Right lobe of liver (tissue), 4 donors: Measurements from ENCODE around the gene MT1A.
A peak's percentile ranks its signal among the peaks of the same experiment; 100 is the strongest.

Experiments used
- CTCF ChIP-seq, 4 donors: fragments of 200-600 bp in 3 of 4; fragments of 450-650 bp in 1 of 4; IDR thresholded peaks; one replicate each; pipeline versions ENCODE4 v1.5.1 to v1.8.0; 2016 to 2022; ENCODE audit warnings: antibody characterized with exemption in 4 of 4, mild to moderate bottlenecking in 2 of 4
- POLR2A ChIP-seq: fragments of 450-650 bp; IDR thresholded peaks from one replicate; pipeline ENCODE4 v1.6.1; 2017; ENCODE audit warnings: antibody characterized with exemption, mild to moderate bottlenecking
- donor health status: DM: no; HTN: no; CAD: no.
- donor health status: DM: no; HTN: no; CAD: no.
- donor health status: DM: no; HTN: yes; CAD: no.

- TF ChIP-seq POLR2A (peak; percentile 53), CTCF (IDR thresholded peaks at IDR 0.05) (no peak)
These were observed 46.6 kb downstream of the MT1A start for GRCh38 chr16:56684926-56685590.
